ENCODE results near the gene DNAJC1.

- TF ChIP-seq CTCF (IDR thresholded peaks at IDR 0.05) (peak in 3 of 6 experiments; percentile 22 to 30 (median 24)), POLR2A (IDR thresholded peaks at IDR 0.05) (no peak)
Observed at GRCh38 chr10:21953585-21954057, 49.9 kb downstream of the DNAJC1 start.
